Liver (tissue), 9 donors: Measurements from ENCODE around the gene TENT4A. TPM values are rescaled to one million over a fixed set of nuclear protein-coding genes. Genes with fewer than 3 reads are reported as not detected.

Experiments used
- DNase-seq: peaks from one replicate; pipeline ENCODE4 v3.0.0-alpha.2; 2017; ENCODE audit warnings: low spot score
- H3K27ac ChIP-seq, 2 donors: one replicate each; pipeline ENCODE4 v1.7.0; 2013; ENCODE audit warnings: inconsistent platforms in 2 of 2, low read length in 2 of 2, control low read depth in 1 of 2, low read depth in 1 of 2, mild to moderate bottlenecking in 1 of 2
- H3K27me3 ChIP-seq, 4 donors: one replicate each; pipeline versions ENCODE4 v1.6.1 to v1.7.0; 2013; ENCODE audit warnings: low read length in 3 of 4, inconsistent platforms in 1 of 4, mild to moderate bottlenecking in 1 of 4, moderate library complexity in 1 of 4; ENCODE audit not compliant: control insufficient read depth in 4 of 4, insufficient read depth in 4 of 4
- H3K36me3 ChIP-seq, 4 donors: one replicate each; pipeline versions ENCODE4 v1.6.1 to v1.7.0; 2013; ENCODE audit warnings: low read length in 3 of 4, mild to moderate bottlenecking in 3 of 4, low read depth in 1 of 4, moderate library complexity in 1 of 4; ENCODE audit not compliant: control insufficient read depth in 4 of 4, insufficient read depth in 3 of 4
- H3K4me1 ChIP-seq, 4 donors: one replicate each; pipeline versions ENCODE4 v1.6.1 to v1.7.0; 2013; ENCODE audit warnings: low read length in 3 of 4, mild to moderate bottlenecking in 3 of 4, moderate library complexity in 1 of 4; ENCODE audit not compliant: control insufficient read depth in 4 of 4, insufficient read depth in 4 of 4
- H3K4me3 ChIP-seq, 3 donors: one replicate each; pipeline versions ENCODE4 v1.6.1 to v1.7.0; 2013; ENCODE audit warnings: low read length in 3 of 3, control low read depth in 1 of 3, low read depth in 1 of 3, mild to moderate bottlenecking in 1 of 3
- H3K9ac ChIP-seq, 2 donors: one replicate each; pipeline ENCODE4 v1.7.0; 2013; ENCODE audit warnings: low read length in 2 of 2, mild to moderate bottlenecking in 2 of 2, moderate library complexity in 2 of 2, control low read depth in 1 of 2, low read depth in 1 of 2
- H3K9me3 ChIP-seq, 4 donors: one replicate each; pipeline versions ENCODE4 v1.6.1 to v1.7.0; 2013; ENCODE audit warnings: low read length in 3 of 4; ENCODE audit not compliant: control insufficient read depth in 4 of 4
- EGR1 ChIP-seq, 2 donors: IDR thresholded peaks; 2 replicates each; pipeline ENCODE4 v1.6.1; 2016 to 2018; ENCODE audit warnings: antibody characterized with exemption in 2 of 2, low read depth in 2 of 2
- GABPA ChIP-seq, 2 donors: IDR thresholded peaks in 1 of 2; conservative IDR thresholded peaks in 1 of 2; 2 replicates each; pipeline ENCODE4 v1.6.1; 2016; ENCODE audit warnings: antibody characterized with exemption in 2 of 2, mild to moderate bottlenecking in 1 of 2, moderate library complexity in 1 of 2
- HNF4A ChIP-seq, 2 donors: conservative IDR thresholded peaks; 2 replicates each; pipeline ENCODE4 v1.6.1; 2016; ENCODE audit warnings: antibody characterized with exemption in 2 of 2, mild to moderate bottlenecking in 2 of 2
- HNF4G ChIP-seq: IDR thresholded peaks from 2 replicates; pipeline ENCODE4 v1.6.1; 2016; ENCODE audit warnings: antibody characterized with exemption
- JUND ChIP-seq, 2 donors: IDR thresholded peaks; 2 replicates each; pipeline ENCODE4 v1.6.1; 2016; ENCODE audit warnings: antibody characterized with exemption in 2 of 2
- NR2F2 ChIP-seq: IDR thresholded peaks from 2 replicates; pipeline ENCODE4 v1.6.1; 2016; ENCODE audit warnings: antibody characterized with exemption
- RAD21 ChIP-seq, 2 donors: IDR thresholded peaks; 2 replicates each; pipeline ENCODE4 v1.6.1; 2016; ENCODE audit warnings: antibody characterized with exemption in 2 of 2, mild to moderate bottlenecking in 2 of 2
- RXRA ChIP-seq, 2 donors: IDR thresholded peaks; 2 replicates each; pipeline ENCODE4 v1.6.1; 2017 to 2018; ENCODE audit warnings: antibody characterized with exemption in 2 of 2, mild to moderate bottlenecking in 1 of 2
- SP1 ChIP-seq: IDR thresholded peaks from 2 replicates; pipeline ENCODE4 v1.6.1; 2018; ENCODE audit warnings: antibody characterized with exemption, mild to moderate bottlenecking
- TAF1 ChIP-seq: conservative IDR thresholded peaks from 2 replicates; pipeline ENCODE4 v1.6.1; 2016; ENCODE audit warnings: antibody characterized with exemption, mild to moderate bottlenecking
- YY1 ChIP-seq: IDR thresholded peaks from 2 replicates; pipeline ENCODE4 v1.6.1; 2016; ENCODE audit warnings: antibody characterized with exemption, mild to moderate bottlenecking
- WGBS: extraction: QIAGEN DNeasy Blood & Tissue Kit; methylation state at CpG from one replicate; pipeline ENCODE4 v1.1.7; 2013; 5-methylcytosine and 5-hydroxymethylcytosine counted together
- polyA plus RNA-seq, 2 donors: library from polyadenylated mRNA; stranded (reverse) in 1 of 2; unstranded in 1 of 2; fragments of 200-250 nt in 1 of 2; fragments of >200 nt in 1 of 2; fragmentation: Nextera tagmentation in 1 of 2; extraction: Ambion mirVana in 1 of 2; gene quantifications; one replicate each; pipeline versions ENCODE4 v1.2.1 to v1.2.3, GENCODE V29; 2013 to 2015
- total RNA-seq, 2 donors: library from RNA; depleted of rRNA; stranded (reverse); fragments of >200 nt; gene quantifications; one replicate each; pipeline ENCODE4 v1.2.3, GENCODE V29; 2014
- TF ChIP-seq, protein P1 (sequence below): IDR thresholded peaks from 2 replicates; pipeline ENCODE4 v1.6.1; 2016; ENCODE audit warnings: antibody characterized with exemption
- TF ChIP-seq, protein P2 (sequence below): IDR thresholded peaks from 2 replicates; pipeline ENCODE4 v1.6.1; 2016; ENCODE audit warnings: antibody characterized with exemption
- TF ChIP-seq, protein P3 (sequence below): fragments of 150-350 bp; IDR thresholded peaks from 2 replicates; pipeline ENCODE4 v1.5.1; 2017; ENCODE audit warnings: improper control_type of control experiment, low read depth, low read length; ENCODE audit not compliant: missing input control
- TF ChIP-seq, protein P4 (sequence below): IDR thresholded peaks from 2 replicates; pipeline ENCODE4 v1.6.1; 2016; ENCODE audit warnings: antibody characterized with exemption, mild to moderate bottlenecking
- donor health status: healthy.
- donor health status: healthy.
- donor health status: healthy.
- donor health status: healthy.
- donor health status: healthy.

The TENT4A gene
- total and polyA plus RNA-seq, 4 donors: 3.9 to 15.1 (median 8.1) TPM

DNA sequence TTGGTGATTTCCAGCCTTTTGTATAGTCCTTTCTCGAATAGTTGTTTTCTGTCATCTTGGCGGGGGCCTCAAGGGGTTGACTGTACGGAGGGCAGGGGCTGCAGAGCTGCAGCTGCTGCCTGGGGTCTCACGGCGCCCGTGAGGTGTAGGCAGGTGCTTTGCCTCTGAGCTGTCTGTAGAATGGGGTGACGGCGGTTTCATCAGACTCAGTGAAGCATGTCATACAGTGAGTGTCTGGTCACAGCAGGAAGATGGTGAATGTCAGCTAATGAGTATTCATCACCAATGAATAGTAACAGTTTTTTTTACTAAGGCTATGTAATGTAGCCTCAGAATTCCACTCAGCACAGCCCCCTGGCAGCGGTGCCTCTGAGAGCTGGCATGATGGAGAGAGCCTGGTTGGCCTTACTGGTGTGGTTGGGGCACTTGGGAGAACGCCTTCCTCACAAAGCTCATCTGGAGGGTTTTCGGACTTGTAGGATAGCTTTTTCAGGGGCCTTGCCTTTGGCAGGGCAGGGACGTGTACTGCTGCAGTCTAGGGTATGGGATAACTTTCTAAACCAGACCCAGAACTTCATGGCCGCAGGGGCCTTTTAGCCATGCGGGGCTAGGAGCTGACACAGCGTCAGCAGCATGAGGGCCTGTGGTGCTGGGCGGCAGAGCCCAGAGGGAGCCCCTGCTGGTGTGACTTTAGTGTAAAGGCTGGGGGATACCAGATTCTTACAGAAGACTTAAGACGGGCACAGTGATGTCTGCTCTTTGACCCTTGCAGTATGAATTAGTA is 15.0 kb downstream of the TENT4A start:
- no peaks in the 10 kb centered on the region for H3K9me3 ChIP-seq
- no peak overlapping the region for H3K9ac ChIP-seq
- WGBS: 94% methylated on average over 17 of the region's 17 CpGs
- peaks cover 0 to 2% (median 0%) of the 10 kb centered on the region in 4 donors for H3K36me3 ChIP-seq
- no peak overlapping the region for H3K27ac ChIP-seq
- DNase-seq: no peak
- TF ChIP-seq JUND (IDR thresholded peaks at IDR 0.05) (no peak), TAF1 (no peak), YY1 (no peak), HNF4A (conservative IDR thresholded peaks at IDR 0.05) (no peak), GABPA (IDR thresholded peaks at IDR 0.05 in 1 of 2, conservative IDR thresholded peaks at IDR 0.05 in 1 of 2) (no peak), HNF4G (no peak), RXRA (IDR thresholded peaks at IDR 0.05) (no peak), RAD21 (IDR thresholded peaks at IDR 0.05) (no peak)
- TF ChIP-seq, protein P1, sequence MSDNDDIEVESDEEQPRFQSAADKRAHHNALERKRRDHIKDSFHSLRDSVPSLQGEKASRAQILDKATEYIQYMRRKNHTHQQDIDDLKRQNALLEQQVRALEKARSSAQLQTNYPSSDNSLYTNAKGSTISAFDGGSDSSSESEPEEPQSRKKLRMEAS: no peak
- TF ChIP-seq, protein P2, sequence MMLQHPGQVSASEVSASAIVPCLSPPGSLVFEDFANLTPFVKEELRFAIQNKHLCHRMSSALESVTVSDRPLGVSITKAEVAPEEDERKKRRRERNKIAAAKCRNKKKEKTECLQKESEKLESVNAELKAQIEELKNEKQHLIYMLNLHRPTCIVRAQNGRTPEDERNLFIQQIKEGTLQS: no peak
- TF ChIP-seq, protein P3, sequence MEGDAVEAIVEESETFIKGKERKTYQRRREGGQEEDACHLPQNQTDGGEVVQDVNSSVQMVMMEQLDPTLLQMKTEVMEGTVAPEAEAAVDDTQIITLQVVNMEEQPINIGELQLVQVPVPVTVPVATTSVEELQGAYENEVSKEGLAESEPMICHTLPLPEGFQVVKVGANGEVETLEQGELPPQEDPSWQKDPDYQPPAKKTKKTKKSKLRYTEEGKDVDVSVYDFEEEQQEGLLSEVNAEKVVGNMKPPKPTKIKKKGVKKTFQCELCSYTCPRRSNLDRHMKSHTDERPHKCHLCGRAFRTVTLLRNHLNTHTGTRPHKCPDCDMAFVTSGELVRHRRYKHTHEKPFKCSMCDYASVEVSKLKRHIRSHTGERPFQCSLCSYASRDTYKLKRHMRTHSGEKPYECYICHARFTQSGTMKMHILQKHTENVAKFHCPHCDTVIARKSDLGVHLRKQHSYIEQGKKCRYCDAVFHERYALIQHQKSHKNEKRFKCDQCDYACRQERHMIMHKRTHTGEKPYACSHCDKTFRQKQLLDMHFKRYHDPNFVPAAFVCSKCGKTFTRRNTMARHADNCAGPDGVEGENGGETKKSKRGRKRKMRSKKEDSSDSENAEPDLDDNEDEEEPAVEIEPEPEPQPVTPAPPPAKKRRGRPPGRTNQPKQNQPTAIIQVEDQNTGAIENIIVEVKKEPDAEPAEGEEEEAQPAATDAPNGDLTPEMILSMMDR: no peak
- TF ChIP-seq, protein P4, sequence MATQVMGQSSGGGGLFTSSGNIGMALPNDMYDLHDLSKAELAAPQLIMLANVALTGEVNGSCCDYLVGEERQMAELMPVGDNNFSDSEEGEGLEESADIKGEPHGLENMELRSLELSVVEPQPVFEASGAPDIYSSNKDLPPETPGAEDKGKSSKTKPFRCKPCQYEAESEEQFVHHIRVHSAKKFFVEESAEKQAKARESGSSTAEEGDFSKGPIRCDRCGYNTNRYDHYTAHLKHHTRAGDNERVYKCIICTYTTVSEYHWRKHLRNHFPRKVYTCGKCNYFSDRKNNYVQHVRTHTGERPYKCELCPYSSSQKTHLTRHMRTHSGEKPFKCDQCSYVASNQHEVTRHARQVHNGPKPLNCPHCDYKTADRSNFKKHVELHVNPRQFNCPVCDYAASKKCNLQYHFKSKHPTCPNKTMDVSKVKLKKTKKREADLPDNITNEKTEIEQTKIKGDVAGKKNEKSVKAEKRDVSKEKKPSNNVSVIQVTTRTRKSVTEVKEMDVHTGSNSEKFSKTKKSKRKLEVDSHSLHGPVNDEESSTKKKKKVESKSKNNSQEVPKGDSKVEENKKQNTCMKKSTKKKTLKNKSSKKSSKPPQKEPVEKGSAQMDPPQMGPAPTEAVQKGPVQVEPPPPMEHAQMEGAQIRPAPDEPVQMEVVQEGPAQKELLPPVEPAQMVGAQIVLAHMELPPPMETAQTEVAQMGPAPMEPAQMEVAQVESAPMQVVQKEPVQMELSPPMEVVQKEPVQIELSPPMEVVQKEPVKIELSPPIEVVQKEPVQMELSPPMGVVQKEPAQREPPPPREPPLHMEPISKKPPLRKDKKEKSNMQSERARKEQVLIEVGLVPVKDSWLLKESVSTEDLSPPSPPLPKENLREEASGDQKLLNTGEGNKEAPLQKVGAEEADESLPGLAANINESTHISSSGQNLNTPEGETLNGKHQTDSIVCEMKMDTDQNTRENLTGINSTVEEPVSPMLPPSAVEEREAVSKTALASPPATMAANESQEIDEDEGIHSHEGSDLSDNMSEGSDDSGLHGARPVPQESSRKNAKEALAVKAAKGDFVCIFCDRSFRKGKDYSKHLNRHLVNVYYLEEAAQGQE: no peak
- H3K4me1 ChIP-seq: peaks cover 24 to 55% (median 39%) of the 10 kb centered on the region in 4 donors
- no peaks in the 10 kb centered on the region for H3K27me3 ChIP-seq
- H3K4me3 ChIP-seq: no peak overlapping the region

DNA sequence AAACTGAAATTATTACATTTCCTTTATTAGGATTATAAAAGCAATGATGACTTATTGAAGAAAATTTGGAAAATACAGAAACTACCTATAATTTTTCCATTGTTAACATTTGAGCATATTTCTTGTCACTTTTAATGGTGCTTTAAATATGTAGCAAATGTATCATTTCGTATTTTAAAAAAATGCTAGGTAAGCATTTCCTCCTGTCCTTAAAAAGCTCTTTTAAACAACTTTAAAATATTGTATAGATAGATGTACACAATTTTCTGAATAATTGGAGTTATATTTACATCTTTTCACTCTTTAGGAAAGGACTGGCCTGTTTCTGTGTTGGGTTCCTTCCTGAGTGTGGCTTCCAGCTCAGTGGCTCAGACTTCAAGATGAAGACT is 15.6 kb downstream of the TENT4A start:
- no peaks in the 10 kb centered on the region for H3K9me3 ChIP-seq
- no peak overlapping the region for H3K9ac ChIP-seq
- TF ChIP-seq, protein P2: no peak
- no peak for TF ChIP-seq SP1
- TF ChIP-seq NR2F2: no peak
- TF ChIP-seq RAD21 (IDR thresholded peaks at IDR 0.05): no peak
- no peak for TF ChIP-seq RXRA (IDR thresholded peaks at IDR 0.05)
- TF ChIP-seq EGR1 (IDR thresholded peaks at IDR 0.05; ENCODE audit: low read depth in 2 of 2): no peak
- TF ChIP-seq, protein P1: no peak
- no peaks in the 10 kb centered on the region for H3K27me3 ChIP-seq
- no peak overlapping the region for H3K4me3 ChIP-seq
- peaks cover 25 to 49% (median 40%) of the 10 kb centered on the region in 4 donors for H3K4me1 ChIP-seq
- 85% methylated on average over 1 of the region's 1 CpG for WGBS
- H3K27ac ChIP-seq: no peak overlapping the region
- DNase-seq: no peak
- peaks cover 0 to 2% (median 0%) of the 10 kb centered on the region in 4 donors for H3K36me3 ChIP-seq
